Right lobe of liver (tissue), 6 donors: ENCODE data around the gene MAGI1. TPM values are rescaled to one million over a fixed set of nuclear protein-coding genes. Genes with fewer than 3 reads are reported as not detected.

ENCODE experiments used
- ATAC-seq, 4 donors: fragments of 200-7000 bp; cut with Tn5 transposase; one replicate each; pipeline ENCODE4 v1.9.1; 2020; ENCODE audit warnings: mild to moderate bottlenecking in 4 of 4, moderate library complexity in 4 of 4
- DNase-seq, 3 donors: peaks; one replicate each; pipeline ENCODE4 v3.0.0-alpha.2; 2020
- H3K27ac ChIP-seq, 3 donors: fragments of 200-600 bp; one replicate each; pipeline ENCODE4 v1.8.0; 2022
- H3K27me3 ChIP-seq, 2 donors: fragments of 200-600 bp; one replicate each; pipeline ENCODE4 v1.8.0; 2022
- H3K36me3 ChIP-seq, 4 donors: fragments of 200-600 bp; sonication (generic) in 1 of 4; one replicate each; pipeline versions ENCODE4 v1.5.1 to v1.8.0; 2017 to 2022; ENCODE audit warnings: control low read depth in 1 of 4
- H3K4me1 ChIP-seq, 4 donors: fragments of 200-600 bp; sonication (generic) in 1 of 4; one replicate each; pipeline versions ENCODE4 v1.5.1 to v1.8.0; 2017 to 2022; ENCODE audit warnings: control low read depth in 1 of 4
- H3K4me3 ChIP-seq, 3 donors: fragments of 200-600 bp; one replicate each; pipeline ENCODE4 v1.8.0; 2022
- H3K9me3 ChIP-seq, 4 donors: fragments of 200-600 bp; sonication (generic) in 1 of 4; one replicate each; pipeline versions ENCODE4 v1.5.1 to v1.8.0; 2017 to 2022; ENCODE audit warnings: control low read depth in 1 of 4
- POLR2A ChIP-seq: fragments of 450-650 bp; IDR thresholded peaks from one replicate; pipeline ENCODE4 v1.6.1; 2017; ENCODE audit warnings: antibody characterized with exemption, mild to moderate bottlenecking
- WGBS: methylation state at CpG from one replicate; pipeline ENCODE4 v1.1.6; 2018; ENCODE audit warnings: low coverage, low lambda C conversion rate; ENCODE audit not compliant: insufficient coverage; ENCODE audit errors: missing lambda C conversion rate; 5-methylcytosine and 5-hydroxymethylcytosine counted together
- intact Hi-C, 2 donors: fragments of 100-400 bp; cut with DNase I; formaldehyde crosslinking; loops; one replicate each; pipeline versions ENCODE4 v1.11.2 to v1.14.1; 2022
- total RNA-seq, 6 experiments: library from RNA; depleted of rRNA in 2 of 6; stranded (reverse); fragments of >200 nt in 2 of 6; fragmentation: NEBNext Ultra II Directional in 3 of 6; extraction: Animal tissue kit (Norgen Biotek cat#: 25700) in 3 of 6; gene quantifications; one replicate each; pipeline versions ENCODE4 v1.1.0 to v1.2.4, GENCODE V29; 2016 to 2023
- TF ChIP-seq, protein P1 (sequence below), 4 donors: fragments of 200-600 bp in 3 of 4; fragments of 450-650 bp in 1 of 4; IDR thresholded peaks; one replicate each; pipeline versions ENCODE4 v1.5.1 to v1.8.0; 2016 to 2022; ENCODE audit warnings: antibody characterized with exemption in 4 of 4, mild to moderate bottlenecking in 2 of 4
- donor health status: DM: no; HTN: yes; CAD: no.
- donor health status: DM: no; HTN: no; CAD: no.
- donor health status: DM: no; HTN: no; CAD: no.
- donor health status: DM: no; HTN: yes; CAD: no.
- donor health status: DM: no; HTN: yes; CAD: no.

MAGI1 gene
- total RNA-seq, 6 experiments from 2014 or later = 22.6 to 37.7 (median 26.9) TPM

GRCh38 chr3:65406470-65406869, 632.2 kb downstream of the MAGI1 start:
- ATAC-seq (peak; percentile 91 to 98 (median 94)), DNase-seq (peak in 1 of 3 donors; percentile 47)
- Histone ChIP-seq H3K36me3 (no peaks in the 10 kb centered on the region), H3K4me1 (peaks cover 0 to 10% (median 4%) of the 10 kb centered on the region in 4 donors), H3K9me3 (no peaks in the 10 kb centered on the region), H3K27ac (peak overlapping the region in 1 of 3 donors; percentile 59), H3K4me3 (no peak overlapping the region), H3K27me3 (no peaks in the 10 kb centered on the region)
- WGBS = 29% methylated on average over 4 of the region's 4 CpGs
- no peak for TF ChIP-seq POLR2A
- TF ChIP-seq, protein P1, sequence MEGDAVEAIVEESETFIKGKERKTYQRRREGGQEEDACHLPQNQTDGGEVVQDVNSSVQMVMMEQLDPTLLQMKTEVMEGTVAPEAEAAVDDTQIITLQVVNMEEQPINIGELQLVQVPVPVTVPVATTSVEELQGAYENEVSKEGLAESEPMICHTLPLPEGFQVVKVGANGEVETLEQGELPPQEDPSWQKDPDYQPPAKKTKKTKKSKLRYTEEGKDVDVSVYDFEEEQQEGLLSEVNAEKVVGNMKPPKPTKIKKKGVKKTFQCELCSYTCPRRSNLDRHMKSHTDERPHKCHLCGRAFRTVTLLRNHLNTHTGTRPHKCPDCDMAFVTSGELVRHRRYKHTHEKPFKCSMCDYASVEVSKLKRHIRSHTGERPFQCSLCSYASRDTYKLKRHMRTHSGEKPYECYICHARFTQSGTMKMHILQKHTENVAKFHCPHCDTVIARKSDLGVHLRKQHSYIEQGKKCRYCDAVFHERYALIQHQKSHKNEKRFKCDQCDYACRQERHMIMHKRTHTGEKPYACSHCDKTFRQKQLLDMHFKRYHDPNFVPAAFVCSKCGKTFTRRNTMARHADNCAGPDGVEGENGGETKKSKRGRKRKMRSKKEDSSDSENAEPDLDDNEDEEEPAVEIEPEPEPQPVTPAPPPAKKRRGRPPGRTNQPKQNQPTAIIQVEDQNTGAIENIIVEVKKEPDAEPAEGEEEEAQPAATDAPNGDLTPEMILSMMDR (IDR thresholded peaks at IDR 0.05) = no peak
- intact Hi-C loops = no loop called here

DNA sequence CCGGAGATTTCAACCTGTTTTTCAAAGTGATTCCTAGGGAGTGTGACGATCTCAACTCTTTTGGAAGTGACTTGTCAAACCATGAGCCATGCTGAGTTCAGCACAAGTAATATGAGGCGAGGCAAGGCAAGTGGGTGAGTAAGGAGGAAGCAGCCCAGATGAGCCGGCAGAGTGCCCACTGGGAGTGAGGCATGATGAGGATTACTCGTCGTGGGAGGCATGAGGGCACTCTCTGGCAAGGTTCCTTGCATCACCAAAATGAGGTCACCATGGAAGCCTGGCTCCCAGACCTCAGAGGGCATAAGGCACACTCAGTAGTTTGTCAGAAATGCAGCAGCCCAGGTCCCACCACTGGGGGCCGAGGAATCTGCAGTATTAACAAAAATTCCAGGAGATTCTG, 636.1 kb downstream of the MAGI1 start:
- H3K4me3 ChIP-seq = no peak overlapping the region
- TF ChIP-seq POLR2A = no peak
- TF ChIP-seq, protein P1 (IDR thresholded peaks at IDR 0.05) = no peak
- no peaks in the 10 kb centered on the region for H3K27me3 ChIP-seq
- DNase-seq = no peak
- ATAC-seq = peak in 1 of 4 donors; percentile 50
- no peaks in the 10 kb centered on the region for H3K36me3 ChIP-seq
- intact Hi-C loops = no loop called here
- 90% methylated on average over 7 of the region's 7 CpGs for WGBS
- no peaks in the 10 kb centered on the region for H3K9me3 ChIP-seq
- no peak overlapping the region for H3K27ac ChIP-seq
- H3K4me1 ChIP-seq = peaks cover 0 to 8% (median 4%) of the 10 kb centered on the region in 4 donors

DNA sequence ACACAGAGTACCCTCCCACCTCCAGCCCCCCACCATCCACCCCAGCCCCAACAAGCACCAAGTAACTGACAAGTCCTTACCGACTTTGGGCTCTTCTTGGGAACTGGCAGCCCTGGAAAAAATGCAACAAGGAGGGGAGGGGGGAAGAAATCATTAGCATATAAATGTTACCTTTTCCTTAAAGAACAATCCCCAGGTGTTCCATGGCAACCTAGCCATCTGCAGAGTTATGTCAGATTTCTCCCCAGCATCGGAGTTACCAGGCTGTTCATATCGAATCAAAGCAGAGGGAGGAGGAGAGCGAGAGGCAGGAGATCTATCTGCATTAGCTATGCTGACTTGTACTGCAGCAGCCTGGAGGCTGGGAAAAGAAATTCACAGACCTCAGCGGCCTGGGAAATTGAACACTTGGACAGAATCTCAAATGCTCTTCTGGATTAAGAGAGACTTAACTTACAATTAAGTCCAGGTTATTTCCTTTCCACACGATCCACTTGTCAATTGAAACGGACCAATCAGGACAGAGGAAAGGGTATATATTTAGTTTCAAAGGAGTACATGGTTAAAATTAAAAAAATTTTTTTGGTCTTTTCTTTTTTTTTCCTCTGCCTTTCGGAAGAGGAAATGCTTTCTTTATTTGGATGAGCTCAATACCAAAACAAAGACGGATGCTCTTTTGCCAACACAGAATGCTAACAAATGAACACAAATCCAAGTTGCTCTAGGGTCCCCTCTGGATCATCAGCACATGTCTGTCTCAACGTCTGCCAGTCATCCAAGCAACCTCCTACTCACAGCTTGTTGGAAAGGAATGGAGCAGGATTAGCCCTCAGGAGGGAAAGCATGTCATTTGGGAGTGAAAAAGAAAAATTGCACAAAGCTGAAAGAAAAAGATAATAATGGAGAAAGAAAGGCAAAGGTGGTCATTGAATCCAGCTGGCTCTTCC, 637.1 kb downstream of the MAGI1 start:
- Histone ChIP-seq H3K9me3 (no peaks in the 10 kb centered on the region), H3K27me3 (no peaks in the 10 kb centered on the region), H3K4me1 (peaks cover 0 to 7% (median 2%) of the 10 kb centered on the region in 4 donors), H3K4me3 (no peak overlapping the region), H3K36me3 (no peaks in the 10 kb centered on the region), H3K27ac (no peak overlapping the region)
- no peak for TF ChIP-seq POLR2A
- TF ChIP-seq, protein P1 (IDR thresholded peaks at IDR 0.05) = no peak
- no peak for DNase-seq
- intact Hi-C loops = no loop called here
- WGBS = 71% methylated on average over 10 of the region's 10 CpGs
- ATAC-seq = no peak

- no peak overlapping the region for H3K27ac ChIP-seq
- intact Hi-C loops = no loop called here
- H3K36me3 ChIP-seq = no peaks in the 10 kb centered on the region
- no peak overlapping the region for H3K4me3 ChIP-seq
- 76% methylated on average over 5 of the region's 5 CpGs for WGBS
- TF ChIP-seq, protein P1 (IDR thresholded peaks at IDR 0.05) = no peak
- no peak for TF ChIP-seq POLR2A
- H3K27me3 ChIP-seq = no peaks in the 10 kb centered on the region
- H3K9me3 ChIP-seq = no peaks in the 10 kb centered on the region
- ATAC-seq (no peak), DNase-seq (no peak)
- H3K4me1 ChIP-seq = peaks cover 0 to 1% (median 0%) of the 10 kb centered on the region in 4 donors
These were observed 637.8 kb downstream of the MAGI1 start for GRCh38 chr3:65400899-65401298.
